ENCODE measurements around the gene TBC1D4. TPM values are rescaled to one million over a fixed set of nuclear protein-coding genes. Genes with fewer than 3 reads are reported as not detected.

Gene TBC1D4
- total RNA-seq, 1 donor from 2014 or later, result 25.6 TPM

- Histone ChIP-seq H3K9ac (ENCODE audit: low read length) (no peak overlapping the region), H4K20me1 (ENCODE audit: insufficient read depth, low read length) (no peaks in the 10 kb centered on the region), H2AFZ (ENCODE audit: low read depth, low read length) (no peak overlapping the region), H3K4me3 (ENCODE audit: insufficient read depth, low read depth, low read length) (no peak overlapping the region), H3K79me2 (ENCODE audit: insufficient read depth, low read length) (no peaks in the 10 kb centered on the region), H3K9me3 (ENCODE audit: insufficient read depth, low read depth, low read length) (no peaks in the 10 kb centered on the region), H3K4me2 (ENCODE audit: low read length) (no peak overlapping the region), H3K4me1 (ENCODE audit: insufficient read depth, low read length) (no peaks in the 10 kb centered on the region), H3K27me3 (ENCODE audit: insufficient read depth, low read length) (no peaks in the 10 kb centered on the region), H3K36me3 (ENCODE audit: insufficient read depth, low read length) (no peaks in the 10 kb centered on the region), H3K27ac (ENCODE audit: low read depth, low read length) (no peak overlapping the region)
- H3K36me3 Mint-ChIP-seq (ENCODE audit: low read depth, unreplicated experiment), result no peaks in the 10 kb centered on the region
- no peak overlapping the region for H3K27ac Mint-ChIP-seq (ENCODE audit: unreplicated experiment)
- TF ChIP-seq CTCF (IDR thresholded peaks at IDR 0.05; ENCODE audit: insufficient read depth, low read depth, low read length) (no peak), EZH2 (IDR thresholded peaks at IDR 0.05; ENCODE audit: insufficient read depth, low read length) (no peak)
- no peak overlapping the region for H3K4me3 Mint-ChIP-seq (ENCODE audit: unreplicated experiment)
- H3K9me3 Mint-ChIP-seq (ENCODE audit: unreplicated experiment), result peaks cover 3% of the 10 kb centered on the region
- FAIRE-seq (no peak), DNase-seq (ENCODE audit: low read depth) (peak; percentile 29)
- H3K4me1 Mint-ChIP-seq (ENCODE audit: low read depth, unreplicated experiment), result peaks cover 16% of the 10 kb centered on the region
- no peaks in the 10 kb centered on the region for H3K27me3 Mint-ChIP-seq (ENCODE audit: low read depth, unreplicated experiment)
Measured at GRCh38 chr13:75514080-75514995, 32.4 kb upstream of the TBC1D4 start.

GRCh38 chr13:75513271-75513670 is 31.3 kb upstream of the TBC1D4 start:
- no peak for FAIRE-seq
- Histone ChIP-seq H3K4me1 (ENCODE audit: insufficient read depth, low read length) (no peaks in the 10 kb centered on the region), H3K27ac (ENCODE audit: low read depth, low read length) (no peak overlapping the region), H3K9ac (ENCODE audit: low read length) (no peak overlapping the region), H4K20me1 (ENCODE audit: insufficient read depth, low read length) (no peaks in the 10 kb centered on the region), H2AFZ (ENCODE audit: low read depth, low read length) (no peak overlapping the region), H3K4me3 (ENCODE audit: insufficient read depth, low read depth, low read length) (no peak overlapping the region), H3K9me3 (ENCODE audit: insufficient read depth, low read depth, low read length) (no peaks in the 10 kb centered on the region), H3K27me3 (ENCODE audit: insufficient read depth, low read length) (no peaks in the 10 kb centered on the region), H3K4me2 (ENCODE audit: low read length) (no peak overlapping the region), H3K79me2 (ENCODE audit: insufficient read depth, low read length) (no peaks in the 10 kb centered on the region), H3K36me3 (ENCODE audit: insufficient read depth, low read length) (no peaks in the 10 kb centered on the region)
- Mint-ChIP-seq H3K4me1 (ENCODE audit: low read depth, unreplicated experiment) (peaks cover 16% of the 10 kb centered on the region), H3K4me3 (ENCODE audit: unreplicated experiment) (no peak overlapping the region), H3K36me3 (ENCODE audit: low read depth, unreplicated experiment) (no peaks in the 10 kb centered on the region), H3K27me3 (ENCODE audit: low read depth, unreplicated experiment) (no peaks in the 10 kb centered on the region), H3K9me3 (ENCODE audit: unreplicated experiment) (no peaks in the 10 kb centered on the region), H3K27ac (ENCODE audit: unreplicated experiment) (no peak overlapping the region)
- no peak for DNase-seq (ENCODE audit: low read depth)
- TF ChIP-seq CTCF (IDR thresholded peaks at IDR 0.05; ENCODE audit: insufficient read depth, low read depth, low read length) (no peak), EZH2 (IDR thresholded peaks at IDR 0.05; ENCODE audit: insufficient read depth, low read length) (no peak)

GRCh38 chr13:75512253-75512652 is 30.3 kb upstream of the TBC1D4 start:
- Histone ChIP-seq H4K20me1 (ENCODE audit: insufficient read depth, low read length) (no peaks in the 10 kb centered on the region), H3K27ac (ENCODE audit: low read depth, low read length) (no peak overlapping the region), H3K36me3 (ENCODE audit: insufficient read depth, low read length) (no peaks in the 10 kb centered on the region), H3K9ac (ENCODE audit: low read length) (no peak overlapping the region), H2AFZ (ENCODE audit: low read depth, low read length) (no peak overlapping the region), H3K27me3 (ENCODE audit: insufficient read depth, low read length) (no peaks in the 10 kb centered on the region), H3K4me1 (ENCODE audit: insufficient read depth, low read length) (no peaks in the 10 kb centered on the region), H3K4me3 (ENCODE audit: insufficient read depth, low read depth, low read length) (no peak overlapping the region), H3K9me3 (ENCODE audit: insufficient read depth, low read depth, low read length) (no peaks in the 10 kb centered on the region), H3K4me2 (ENCODE audit: low read length) (no peak overlapping the region), H3K79me2 (ENCODE audit: insufficient read depth, low read length) (no peaks in the 10 kb centered on the region)
- TF ChIP-seq EZH2 (IDR thresholded peaks at IDR 0.05; ENCODE audit: insufficient read depth, low read length) (no peak), CTCF (IDR thresholded peaks at IDR 0.05; ENCODE audit: insufficient read depth, low read depth, low read length) (no peak)
- Mint-ChIP-seq H3K4me1 (ENCODE audit: low read depth, unreplicated experiment) (peaks cover 16% of the 10 kb centered on the region), H3K4me3 (ENCODE audit: unreplicated experiment) (no peak overlapping the region), H3K36me3 (ENCODE audit: low read depth, unreplicated experiment) (no peaks in the 10 kb centered on the region), H3K27ac (ENCODE audit: unreplicated experiment) (peak overlapping the region; percentile 79), H3K27me3 (ENCODE audit: low read depth, unreplicated experiment) (peaks cover 2% of the 10 kb centered on the region), H3K9me3 (ENCODE audit: unreplicated experiment) (no peaks in the 10 kb centered on the region)
- FAIRE-seq (no peak), DNase-seq (ENCODE audit: low read depth) (no peak)

Measured in astrocyte (in vitro differentiated cells and primary cell).